ENCODE measurements around the gene GFRA1.
A peak's percentile ranks its signal among the peaks of the same experiment; 100 is the strongest.
"Not testable (repeated sequence)": the region's sequence is repeated elsewhere in the genome, so short reads cannot be mapped to it uniquely, and the experiment has no call there.

The GFRA1 gene

DNA sequence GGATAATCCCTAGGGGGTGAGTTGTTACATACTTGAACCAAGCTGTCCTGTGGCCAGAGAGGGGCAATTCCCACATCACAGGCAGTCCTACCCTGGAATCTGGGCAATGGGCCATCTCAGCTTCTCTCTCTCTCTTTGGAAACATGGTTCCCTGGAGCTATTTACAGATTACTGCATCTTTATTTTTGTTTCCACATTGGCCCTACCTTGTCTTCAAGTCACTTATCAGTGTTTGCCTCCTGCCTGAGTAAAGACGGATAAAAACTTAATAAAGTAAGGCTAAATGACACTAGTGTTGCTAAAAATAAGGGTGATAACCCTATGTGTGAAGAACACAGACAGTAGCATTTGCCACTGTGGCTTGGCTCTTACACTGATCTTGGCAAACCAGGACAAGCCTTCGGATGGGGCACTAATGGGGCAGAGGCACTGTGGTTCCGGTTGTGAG, 228.2 kb downstream of the GFRA1 start:
- Mint-ChIP-seq H3K27me3 (ENCODE audit: low read depth) (peaks cover 4% of the 10 kb centered on the region), H3K4me3 (no peak overlapping the region), H3K4me1 (peaks cover 48% of the 10 kb centered on the region), H3K9me3 (peaks cover 6% of the 10 kb centered on the region), H3K27ac (peak overlapping the region in 1 of 3 experiments; percentile 7), H3K36me3 (ENCODE audit: low read depth) (no peaks in the 10 kb centered on the region)
- TF ChIP-seq, protein P1, sequence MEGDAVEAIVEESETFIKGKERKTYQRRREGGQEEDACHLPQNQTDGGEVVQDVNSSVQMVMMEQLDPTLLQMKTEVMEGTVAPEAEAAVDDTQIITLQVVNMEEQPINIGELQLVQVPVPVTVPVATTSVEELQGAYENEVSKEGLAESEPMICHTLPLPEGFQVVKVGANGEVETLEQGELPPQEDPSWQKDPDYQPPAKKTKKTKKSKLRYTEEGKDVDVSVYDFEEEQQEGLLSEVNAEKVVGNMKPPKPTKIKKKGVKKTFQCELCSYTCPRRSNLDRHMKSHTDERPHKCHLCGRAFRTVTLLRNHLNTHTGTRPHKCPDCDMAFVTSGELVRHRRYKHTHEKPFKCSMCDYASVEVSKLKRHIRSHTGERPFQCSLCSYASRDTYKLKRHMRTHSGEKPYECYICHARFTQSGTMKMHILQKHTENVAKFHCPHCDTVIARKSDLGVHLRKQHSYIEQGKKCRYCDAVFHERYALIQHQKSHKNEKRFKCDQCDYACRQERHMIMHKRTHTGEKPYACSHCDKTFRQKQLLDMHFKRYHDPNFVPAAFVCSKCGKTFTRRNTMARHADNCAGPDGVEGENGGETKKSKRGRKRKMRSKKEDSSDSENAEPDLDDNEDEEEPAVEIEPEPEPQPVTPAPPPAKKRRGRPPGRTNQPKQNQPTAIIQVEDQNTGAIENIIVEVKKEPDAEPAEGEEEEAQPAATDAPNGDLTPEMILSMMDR (IDR thresholded peaks at IDR 0.05; ENCODE audit: unreplicated experiment in 3 of 3) = no peak

GRCh38 chr10:116043861-116044260, 229.1 kb downstream of the GFRA1 start:
- Mint-ChIP-seq H3K36me3 (ENCODE audit: low read depth) (no peaks in the 10 kb centered on the region), H3K27me3 (ENCODE audit: low read depth) (peaks cover 4% of the 10 kb centered on the region), H3K4me3 (no peak overlapping the region), H3K4me1 (peaks cover 38% of the 10 kb centered on the region), H3K9me3 (peaks cover 6% of the 10 kb centered on the region), H3K27ac (no peak overlapping the region)
- TF ChIP-seq, protein P1 (IDR thresholded peaks at IDR 0.05; ENCODE audit: unreplicated experiment in 3 of 3) = no peak

GRCh38 chr10:116043304-116043703, 229.7 kb downstream of the GFRA1 start:
- H3K9me3 Mint-ChIP-seq = peaks cover 6% of the 10 kb centered on the region
- no peaks in the 10 kb centered on the region for H3K36me3 Mint-ChIP-seq (ENCODE audit: low read depth)
- H3K4me1 Mint-ChIP-seq = peaks cover 38% of the 10 kb centered on the region
- no peak overlapping the region for H3K27ac Mint-ChIP-seq
- no peak overlapping the region for H3K4me3 Mint-ChIP-seq
- TF ChIP-seq, protein P1 (IDR thresholded peaks at IDR 0.05; ENCODE audit: unreplicated experiment in 3 of 3) = no peak
- H3K27me3 Mint-ChIP-seq (ENCODE audit: low read depth) = peaks cover 4% of the 10 kb centered on the region

DNA sequence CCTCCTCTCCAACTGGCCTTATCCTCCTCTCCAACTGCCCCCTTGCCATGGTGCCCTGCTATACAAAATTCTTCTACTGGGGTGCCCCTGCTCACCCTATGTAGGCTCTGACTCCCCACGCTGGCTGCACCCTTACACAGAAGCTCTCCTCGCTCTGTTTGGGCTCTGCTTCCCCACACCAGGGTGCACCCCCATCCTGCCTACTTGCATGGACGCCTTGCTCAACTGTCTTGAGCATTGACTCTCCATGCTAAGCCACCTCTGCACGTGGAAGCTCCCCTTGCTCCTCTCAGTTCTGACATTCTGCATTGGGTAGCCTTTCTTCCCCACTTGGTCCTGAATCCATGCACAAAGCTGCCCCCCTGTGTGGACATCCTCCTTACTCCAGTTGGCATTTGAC, 231.1 kb downstream of the GFRA1 start:
- Mint-ChIP-seq H3K36me3 (ENCODE audit: low read depth) (no peaks in the 10 kb centered on the region), H3K4me1 (peaks cover 26% of the 10 kb centered on the region), H3K27me3 (ENCODE audit: low read depth) (no peaks in the 10 kb centered on the region), H3K4me3 (no peak overlapping the region), H3K27ac (no peak overlapping the region), H3K9me3 (peaks cover 12% of the 10 kb centered on the region)
- TF ChIP-seq, protein P1 (IDR thresholded peaks at IDR 0.05; ENCODE audit: unreplicated experiment in 3 of 3) = no peak

DNA sequence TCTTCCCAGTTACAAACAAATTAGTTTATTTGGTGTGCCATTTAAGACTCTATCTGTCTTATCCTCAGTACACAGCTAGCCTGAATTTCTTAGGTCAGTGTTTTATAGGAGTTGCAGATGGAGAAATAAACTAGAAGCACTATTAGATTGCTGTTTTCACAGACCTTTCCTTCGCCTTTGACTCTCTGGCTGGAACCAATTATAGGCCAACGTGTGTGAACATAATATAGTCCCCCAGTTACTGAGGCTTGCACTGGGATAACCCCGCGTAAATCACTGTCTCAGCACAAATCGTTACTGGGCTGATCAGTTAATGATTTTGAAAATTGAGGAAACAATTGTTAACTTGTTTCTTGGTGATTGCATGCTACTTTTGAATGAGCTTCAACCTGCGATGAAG, 233.4 kb downstream of the GFRA1 start:
- H3K27me3 Mint-ChIP-seq (ENCODE audit: low read depth) = no peaks in the 10 kb centered on the region
- peaks cover 15% of the 10 kb centered on the region for H3K9me3 Mint-ChIP-seq
- peaks cover 9% of the 10 kb centered on the region for H3K4me1 Mint-ChIP-seq
- no peak overlapping the region for H3K4me3 Mint-ChIP-seq
- no peaks in the 10 kb centered on the region for H3K36me3 Mint-ChIP-seq (ENCODE audit: low read depth)
- TF ChIP-seq, protein P1 (IDR thresholded peaks at IDR 0.05; ENCODE audit: unreplicated experiment in 3 of 3) = no peak
- no peak overlapping the region for H3K27ac Mint-ChIP-seq

- Mint-ChIP-seq H3K9me3 (peaks cover 25% of the 10 kb centered on the region), H3K36me3 (ENCODE audit: low read depth) (peaks cover 5% of the 10 kb centered on the region), H3K4me3 (no peak overlapping the region), H3K27me3 (ENCODE audit: low read depth) (no peaks in the 10 kb centered on the region), H3K27ac (no peak overlapping the region), H3K4me1 (no peaks in the 10 kb centered on the region)
- TF ChIP-seq, protein P1 (IDR thresholded peaks at IDR 0.05; ENCODE audit: unreplicated experiment in 3 of 3) = no peak
Measured at GRCh38 chr10:116038259-116038658, 234.7 kb downstream of the GFRA1 start.

DNA sequence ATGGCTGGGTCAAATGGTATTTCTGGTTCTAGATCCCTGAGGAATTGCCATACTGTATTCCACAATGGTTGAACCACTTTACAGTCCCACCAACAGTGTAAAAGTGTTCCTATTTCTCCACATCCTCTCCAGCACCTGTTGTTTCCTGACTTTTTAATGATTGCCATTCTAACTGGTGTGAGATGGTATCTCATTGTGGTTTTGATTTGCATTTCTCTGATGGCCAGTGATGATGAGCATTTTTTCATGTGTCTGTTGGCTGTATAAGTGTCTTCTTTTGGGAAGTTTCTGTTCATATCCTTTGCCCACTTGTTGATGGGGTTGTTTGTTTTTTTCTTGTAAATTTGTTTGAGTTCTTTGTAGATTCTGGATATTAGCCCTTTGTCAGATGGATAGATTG, 237.6 kb downstream of the GFRA1 start:
- peaks cover 34% of the 10 kb centered on the region for H3K9me3 Mint-ChIP-seq
- H3K4me3 Mint-ChIP-seq = not testable (repeated sequence)

More for the DNA sequence above, 237.6 kb downstream of the GFRA1 start:
- peaks cover 13% of the 10 kb centered on the region for H3K36me3 Mint-ChIP-seq (ENCODE audit: low read depth)
- not testable (repeated sequence) for H3K27me3 Mint-ChIP-seq (ENCODE audit: low read depth); H3K27ac Mint-ChIP-seq; H3K4me1 Mint-ChIP-seq

Measured in nephron (organoid).